HG02852 (cell line): Measurements from ENCODE around the gene MAGEF1.
"Not testable (repeated sequence)": the region's sequence is repeated elsewhere in the genome, so short reads cannot be mapped to it uniquely, and the experiment has no call there.

Experiments used
- ATAC-seq: cut with Tn5 transposase; IDR thresholded peaks from one replicate; pipeline ENCODE4 v1.9.1; 2021; ENCODE audit warnings: mild to moderate bottlenecking, moderate library complexity; ENCODE audit not compliant: unreplicated experiment

The MAGEF1 gene

GRCh38 chr3:184743248-184743647 is 31.4 kb upstream of the MAGEF1 start:
- ATAC-seq, result no peak

GRCh38 chr3:184742676-184743135 is 30.8 kb upstream of the MAGEF1 start:
- no peak for ATAC-seq

DNA sequence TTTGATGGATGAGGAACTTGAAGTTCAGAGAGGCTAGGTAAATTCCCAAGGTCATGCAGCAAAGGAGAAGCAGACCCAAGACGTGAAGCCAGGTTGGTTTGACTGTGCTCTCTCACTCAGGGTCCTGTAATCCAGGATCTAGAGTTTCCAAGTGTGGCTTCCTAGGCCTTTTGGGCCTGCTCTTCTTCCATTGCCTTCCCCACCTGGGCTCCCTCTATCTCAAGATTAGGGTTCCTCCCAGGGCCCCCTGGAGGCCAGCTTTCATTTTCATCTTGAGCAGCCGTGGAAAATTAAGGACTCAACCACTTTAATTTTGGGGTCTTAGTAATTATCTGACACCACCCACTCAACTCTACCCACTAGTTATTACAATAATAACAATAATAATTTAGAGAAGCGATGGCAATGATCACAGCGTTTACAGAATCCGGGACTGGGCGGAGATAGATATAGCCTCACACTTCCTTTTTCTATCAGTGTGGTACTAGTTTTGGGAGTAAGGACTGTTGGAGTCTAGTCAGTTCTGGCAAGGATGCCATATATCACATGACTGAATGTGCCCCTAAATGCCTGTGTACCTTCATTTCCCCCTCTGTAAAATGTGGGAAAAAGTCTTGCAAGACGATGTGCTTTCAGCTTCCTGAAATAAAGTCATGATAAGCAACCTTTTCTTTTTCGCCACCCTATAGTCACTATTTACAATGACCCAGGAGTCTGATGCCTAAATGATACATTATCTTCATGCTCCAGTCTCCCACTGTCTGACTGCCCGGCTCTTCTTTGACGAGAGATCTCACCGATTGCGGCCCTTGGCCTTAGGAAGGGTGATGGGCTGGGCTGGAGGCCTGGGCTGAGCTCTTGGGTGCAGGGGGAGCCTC is 30.2 kb upstream of the MAGEF1 start:
- ATAC-seq, result no peak

GRCh38 chr3:184741259-184741556 is 29.3 kb upstream of the MAGEF1 start:
- ATAC-seq, result no peak

- no peak for ATAC-seq
Measured at GRCh38 chr3:184740509-184741258, 28.8 kb upstream of the MAGEF1 start.

DNA sequence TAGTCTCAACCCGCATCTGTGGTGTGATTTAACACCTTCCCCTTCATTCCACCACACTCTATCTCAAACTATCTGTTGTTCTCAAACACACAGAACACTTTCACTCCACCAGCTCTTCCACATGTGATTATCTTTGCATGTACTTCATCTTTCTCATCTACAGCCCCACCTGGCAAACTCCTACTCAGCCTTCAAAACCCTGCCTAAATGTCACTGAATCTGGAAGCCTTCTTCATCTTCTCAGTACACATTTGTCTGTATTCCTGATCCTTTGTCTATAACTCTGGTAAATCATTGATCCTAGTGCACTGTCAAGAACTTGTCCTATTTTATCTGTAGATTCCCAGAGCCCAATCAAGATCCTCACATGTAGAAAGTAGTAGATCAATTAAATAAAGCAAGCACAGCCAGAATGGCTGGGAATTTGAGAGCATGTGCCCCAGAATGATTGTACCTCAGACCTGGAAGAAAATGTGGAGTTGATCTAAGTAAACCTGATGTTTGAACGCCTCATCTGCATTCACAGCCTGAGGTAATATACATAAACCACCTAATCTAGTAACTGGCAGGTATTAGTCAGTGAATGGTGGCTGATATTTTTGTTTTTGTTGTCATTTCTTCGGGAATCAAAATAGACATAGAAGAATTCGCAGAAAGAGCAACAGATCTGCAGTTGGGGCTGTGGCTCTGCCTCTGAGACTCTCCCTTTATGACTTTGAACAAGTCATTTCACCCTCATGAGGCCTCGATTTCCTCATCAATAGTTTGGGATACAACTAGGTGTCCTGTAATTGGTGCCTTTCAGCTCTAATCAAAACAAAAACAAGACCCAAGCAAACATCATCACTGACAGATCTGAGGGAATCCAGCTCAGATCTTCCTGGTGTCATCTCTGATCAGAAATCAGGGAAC is 28.0 kb upstream of the MAGEF1 start:
- ATAC-seq, result no peak

- no peak for ATAC-seq
Measured at GRCh38 chr3:184738982-184739381, 27.1 kb upstream of the MAGEF1 start.

DNA sequence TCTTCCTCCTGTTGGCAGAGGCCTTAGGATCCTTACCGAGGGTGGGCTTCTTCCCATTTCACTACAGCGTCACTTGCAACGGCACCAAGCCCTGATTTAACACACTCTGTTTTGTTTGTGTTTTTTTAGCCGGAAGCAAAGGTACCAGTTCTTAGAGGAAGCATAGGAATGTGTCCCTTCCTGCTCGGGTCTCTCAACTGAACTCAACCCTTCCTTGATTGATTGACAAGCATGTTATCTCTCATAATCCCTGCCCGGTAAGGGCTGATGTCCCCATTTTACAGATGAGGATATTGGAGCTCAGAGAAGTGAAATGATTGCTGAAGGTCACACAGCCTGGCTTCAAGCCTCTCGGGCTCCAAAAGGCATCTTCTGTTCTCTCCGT is 26.6 kb upstream of the MAGEF1 start:
- ATAC-seq, result no peak

GRCh38 chr3:184737641-184738505 is 26.0 kb upstream of the MAGEF1 start:
- ATAC-seq, result no peak

DNA sequence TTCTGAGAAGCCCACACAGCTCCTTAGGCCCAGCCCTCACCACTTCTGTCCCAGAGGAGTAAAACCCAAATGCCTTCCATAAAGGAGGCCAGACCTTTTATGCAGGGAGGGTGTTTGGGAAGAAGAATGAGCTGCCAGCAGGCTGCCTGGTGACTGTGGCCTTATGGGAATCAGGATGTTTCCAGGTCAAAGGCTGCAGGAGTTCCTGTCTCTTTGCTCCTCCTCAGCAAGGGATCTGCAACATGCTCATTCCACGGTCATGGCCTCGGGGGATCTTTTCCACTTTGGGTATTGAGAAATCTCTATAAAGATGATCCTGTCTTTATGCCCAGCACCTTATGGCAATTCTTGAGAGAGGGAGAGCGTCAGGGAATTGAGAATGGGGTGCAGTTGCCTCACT is 25.2 kb upstream of the MAGEF1 start:
- ATAC-seq, result no peak

DNA sequence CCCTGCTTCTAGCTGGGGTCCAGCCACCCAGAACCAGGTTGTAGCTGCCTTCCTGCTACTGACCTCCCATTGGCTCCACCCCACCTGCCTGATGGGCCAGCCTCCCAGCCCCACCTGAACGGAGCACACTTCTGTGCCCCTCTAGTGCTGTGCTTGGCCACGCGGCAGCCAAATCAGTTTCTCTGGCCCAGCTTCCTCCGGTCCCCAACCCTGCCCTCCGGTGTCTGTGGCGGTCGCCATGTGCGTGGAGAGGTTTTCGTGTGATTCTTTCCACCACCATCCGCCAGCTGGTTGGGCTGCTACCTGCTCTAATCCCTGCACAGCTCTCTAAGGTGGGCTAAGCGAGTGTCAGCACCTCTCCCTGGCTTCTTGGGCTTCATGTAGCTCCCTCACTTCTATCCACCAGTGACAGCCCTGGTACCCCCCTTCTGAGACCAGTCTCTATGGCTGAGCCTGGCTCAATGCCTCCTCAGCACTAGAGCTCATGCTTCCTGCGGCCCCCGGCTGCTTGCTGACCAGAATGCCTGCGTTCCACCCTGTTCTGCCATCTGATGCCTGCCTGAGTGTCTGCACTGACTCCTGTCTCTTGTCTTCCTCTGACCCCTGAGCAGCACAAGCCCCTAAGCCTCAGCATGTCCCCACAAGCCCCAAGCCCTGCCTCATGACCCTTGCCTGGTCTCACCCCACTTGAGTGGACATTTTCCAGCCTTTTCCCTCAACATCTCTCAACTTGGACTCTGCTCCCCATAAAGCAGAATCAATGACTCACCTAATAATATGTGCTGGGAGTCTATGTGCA is 23.2 kb upstream of the MAGEF1 start:
- ATAC-seq, result no peak

GRCh38 chr3:184733971-184734608 is 22.2 kb upstream of the MAGEF1 start:
- ATAC-seq, result no peak

GRCh38 chr3:184733181-184733580 is 21.3 kb upstream of the MAGEF1 start:
- ATAC-seq, result no peak

DNA sequence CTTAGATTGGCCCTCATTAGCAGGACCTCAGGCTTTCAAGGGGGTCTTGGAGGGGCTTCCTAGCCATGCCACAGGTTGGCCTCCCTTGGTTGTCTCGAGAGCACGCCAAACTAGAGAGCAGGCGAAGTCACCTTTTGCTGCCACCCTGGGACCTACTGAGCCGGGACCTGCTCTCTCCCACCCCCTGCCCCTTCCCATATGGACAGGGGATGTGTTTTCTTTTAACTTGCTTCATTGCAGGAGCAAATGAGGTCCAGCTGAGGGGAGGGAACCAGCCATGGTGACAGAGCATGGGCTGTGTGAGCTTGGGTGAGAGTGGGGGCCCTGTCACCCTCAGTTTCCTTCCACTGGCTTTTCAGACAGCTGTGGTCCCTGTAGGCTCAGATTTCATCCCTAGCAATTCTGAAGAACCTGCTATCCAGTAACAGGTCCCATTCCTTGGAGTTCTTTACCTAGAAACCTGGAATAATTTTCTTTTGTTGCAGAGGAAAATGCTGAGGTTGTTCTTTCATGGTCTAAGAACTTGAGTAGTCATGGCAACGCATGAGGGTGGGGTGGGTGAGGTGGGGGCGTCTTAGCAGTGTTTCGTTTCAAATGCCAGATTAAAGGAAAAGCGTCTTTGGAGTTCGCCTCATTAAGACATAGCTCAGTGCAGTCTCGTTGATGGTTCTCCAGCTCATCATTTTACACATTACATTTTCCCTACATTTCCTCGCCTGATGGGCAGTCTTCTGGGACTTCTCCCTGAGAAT is 20.1 kb upstream of the MAGEF1 start:
- ATAC-seq, result no peak

DNA sequence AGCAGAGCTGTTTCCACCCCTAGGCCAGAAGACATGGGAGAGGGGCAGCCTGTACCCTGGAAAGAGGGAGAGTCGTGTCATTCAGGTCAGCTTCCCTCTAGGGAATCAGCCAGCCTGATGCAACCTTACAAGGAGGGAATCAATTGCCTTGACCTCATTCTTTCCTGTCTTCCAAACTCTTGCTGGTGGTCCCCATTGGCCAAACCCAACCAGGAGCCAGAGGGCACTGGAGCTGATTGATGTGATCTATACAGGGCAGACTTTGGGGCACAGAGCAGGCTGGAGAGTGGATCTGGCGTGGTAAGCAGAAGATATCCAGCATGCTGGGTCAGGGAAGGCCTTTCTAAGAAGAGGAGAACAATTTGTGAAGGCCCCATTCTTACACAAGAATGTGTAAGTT is 19.1 kb upstream of the MAGEF1 start:
- no peak for ATAC-seq

GRCh38 chr3:184729154-184729553 is 17.3 kb upstream of the MAGEF1 start:
- not testable (repeated sequence) for ATAC-seq

GRCh38 chr3:184728010-184728527 is 16.2 kb upstream of the MAGEF1 start:
- no peak for ATAC-seq

DNA sequence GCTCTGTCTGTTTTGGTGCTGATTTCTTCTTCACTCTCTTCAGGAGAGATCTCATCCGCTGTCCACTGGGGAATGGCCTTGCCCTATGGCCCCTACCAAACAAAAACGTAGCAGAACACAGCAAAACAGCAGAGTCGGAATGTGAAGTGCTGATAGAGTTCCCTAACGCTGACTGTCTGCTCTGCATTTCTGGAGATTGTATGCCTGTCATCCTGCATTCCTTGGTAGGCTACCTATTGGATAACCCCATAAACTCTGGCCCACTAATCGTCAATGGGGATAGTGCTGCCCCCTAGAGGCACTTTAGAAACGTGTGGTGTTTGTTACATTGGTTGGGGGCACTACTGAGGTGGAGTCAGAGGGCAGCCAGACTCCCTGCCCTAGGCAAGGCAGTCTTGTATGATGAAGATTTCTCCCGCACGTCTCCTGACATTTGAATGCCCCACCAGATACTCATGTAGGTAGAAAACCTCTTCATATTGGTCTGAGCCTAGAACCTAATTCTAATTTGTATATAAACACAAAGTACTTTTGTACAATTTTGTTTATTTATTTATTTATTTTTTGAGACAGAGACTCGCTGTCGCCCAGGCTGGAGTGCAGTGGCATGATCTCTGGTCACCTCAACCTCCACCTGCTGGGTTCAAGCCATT is 15.6 kb upstream of the MAGEF1 start:
- ATAC-seq, result no peak
